Testis (tissue), 2 donors: Measurements from ENCODE around the gene SAMD4A.

Experiments used
- POLR2A ChIP-seq: fragments of 450-650 bp; IDR thresholded peaks from one replicate; pipeline ENCODE4 v1.6.1; 2017; ENCODE audit warnings: antibody characterized with exemption, mild to moderate bottlenecking, moderate library complexity
- TF ChIP-seq, protein P1 (sequence below), 3 experiments: fragments of 450-650 bp in 2 of 3; fragments of 200-600 bp in 1 of 3; sonication (generic) in 1 of 3; IDR thresholded peaks; one replicate each; pipeline ENCODE4 v1.5.1; 2016 to 2019; ENCODE audit warnings: antibody characterized with exemption in 3 of 3, mild to moderate bottlenecking in 2 of 3, moderate library complexity in 1 of 3

DNA sequence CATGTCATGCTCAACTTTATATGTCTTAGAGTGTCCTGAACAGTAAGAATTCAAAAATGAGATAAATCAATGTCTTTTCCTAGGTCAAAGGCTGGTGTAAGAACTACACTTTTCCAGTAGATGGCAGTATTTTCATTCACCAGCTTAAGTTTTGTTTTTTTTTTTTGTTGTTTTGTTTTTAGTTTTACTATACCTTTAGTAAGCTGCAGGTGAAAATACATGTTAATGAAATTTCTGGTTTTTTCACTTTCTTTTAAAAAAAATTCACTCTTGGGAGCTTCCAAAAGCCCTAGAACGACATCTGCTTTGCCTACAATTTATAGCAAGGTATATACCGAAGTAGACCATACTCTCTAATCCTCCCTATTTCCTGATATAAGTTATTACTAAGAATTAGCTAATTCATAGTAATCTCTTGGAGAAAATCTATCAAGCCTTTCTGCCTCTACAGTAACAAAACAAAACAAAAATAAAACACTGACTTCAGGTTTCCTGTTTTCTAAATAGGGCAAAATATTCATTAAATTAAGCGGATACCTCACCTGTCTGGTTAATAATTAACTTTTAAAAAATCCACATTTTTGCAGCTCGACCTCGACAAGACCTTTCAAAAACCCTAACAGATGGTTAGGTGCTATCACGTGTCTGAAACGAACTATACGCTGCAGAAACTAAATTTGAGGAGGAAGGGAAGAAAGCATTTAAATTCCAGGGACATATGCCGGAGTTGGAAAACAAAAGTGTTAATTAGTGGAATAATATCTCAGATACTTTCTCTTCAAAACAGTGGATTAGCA lies 2.7 kb upstream of the SAMD4A start:
- TF ChIP-seq, protein P1, sequence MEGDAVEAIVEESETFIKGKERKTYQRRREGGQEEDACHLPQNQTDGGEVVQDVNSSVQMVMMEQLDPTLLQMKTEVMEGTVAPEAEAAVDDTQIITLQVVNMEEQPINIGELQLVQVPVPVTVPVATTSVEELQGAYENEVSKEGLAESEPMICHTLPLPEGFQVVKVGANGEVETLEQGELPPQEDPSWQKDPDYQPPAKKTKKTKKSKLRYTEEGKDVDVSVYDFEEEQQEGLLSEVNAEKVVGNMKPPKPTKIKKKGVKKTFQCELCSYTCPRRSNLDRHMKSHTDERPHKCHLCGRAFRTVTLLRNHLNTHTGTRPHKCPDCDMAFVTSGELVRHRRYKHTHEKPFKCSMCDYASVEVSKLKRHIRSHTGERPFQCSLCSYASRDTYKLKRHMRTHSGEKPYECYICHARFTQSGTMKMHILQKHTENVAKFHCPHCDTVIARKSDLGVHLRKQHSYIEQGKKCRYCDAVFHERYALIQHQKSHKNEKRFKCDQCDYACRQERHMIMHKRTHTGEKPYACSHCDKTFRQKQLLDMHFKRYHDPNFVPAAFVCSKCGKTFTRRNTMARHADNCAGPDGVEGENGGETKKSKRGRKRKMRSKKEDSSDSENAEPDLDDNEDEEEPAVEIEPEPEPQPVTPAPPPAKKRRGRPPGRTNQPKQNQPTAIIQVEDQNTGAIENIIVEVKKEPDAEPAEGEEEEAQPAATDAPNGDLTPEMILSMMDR (IDR thresholded peaks at IDR 0.05), result peak; percentile 50 to 91 (median 64)
- TF ChIP-seq POLR2A, result no peak
